OCI-LY7 (cell line): Measurements from ENCODE around the gene BTG4. TPM values are rescaled to one million over a fixed set of nuclear protein-coding genes. Genes with fewer than 3 reads are reported as not detected.

ENCODE experiments used
- Bru-seq: library from RNA; stranded (reverse); fragments of 400-500 nt; gene quantifications from one replicate; lab custom pipeline; 2021; lab: Mats Ljungman, UMichigan
- BruChase-seq, 2 experiments: library from RNA; stranded (reverse); fragments of 400-500 nt; gene quantifications; one replicate each; lab custom pipeline; 2021; lab: Mats Ljungman, UMichigan
- BruUV-seq: library from RNA; stranded (reverse); fragments of 400-500 nt; replicated peaks from 2 replicates; lab custom pipeline; 2021; lab: Mats Ljungman, UMichigan
- CTCF ChIA-PET: fragments of 300-600 bp; sonication (Branson Sonifier 250); formaldehyde crosslinking; loops from one replicate; lab custom pipeline; 2022; ENCODE audit warnings: antibody characterized with exemption; ENCODE audit not compliant: unreplicated experiment; lab: Charles Lee
- POLR2A ChIA-PET: fragments of 300-600 bp; sonication (Branson Sonifier 250); formaldehyde crosslinking; loops from one replicate; lab custom pipeline; 2022; ENCODE audit warnings: antibody characterized with exemption; lab: Charles Lee
- DNase-seq: peaks from one replicate; pipeline ENCODE4 v3.0.0-alpha.2; 2015; ENCODE audit warnings: low spot score
- H2AFZ ChIP-seq: fragments of 200-600 bp; sonication (generic), shearing (Covaris generic); 2 replicates; pipeline ENCODE4 v1.6.1; 2014; ENCODE audit warnings: mild to moderate bottlenecking, antibody characterized with exemption, low read length, moderate library complexity
- H3K27ac ChIP-seq: fragments of 200-600 bp; sonication (generic); 2 replicates; pipeline ENCODE4 v1.5.1; 2014; ENCODE audit warnings: mixed run types, low read depth, mild to moderate bottlenecking, moderate library complexity, low read length, inconsistent platforms; ENCODE audit not compliant: poor library complexity, severe bottlenecking
- H3K36me3 ChIP-seq: fragments of 200-600 bp; sonication (generic); 2 replicates; pipeline ENCODE4 v1.6.1; 2014; ENCODE audit warnings: mild to moderate bottlenecking, antibody characterized with exemption, low read length, moderate library complexity, mixed read lengths; ENCODE audit not compliant: insufficient read depth
- H3K4me1 ChIP-seq: fragments of 200-600 bp; sonication (generic); 2 replicates; pipeline ENCODE4 v1.5.1; 2014; ENCODE audit warnings: mild to moderate bottlenecking, low read length; ENCODE audit not compliant: insufficient read depth, poor library complexity, severe bottlenecking
- H3K4me2 ChIP-seq: fragments of 200-600 bp; sonication (generic); 2 replicates; pipeline ENCODE4 v1.6.1; 2014; ENCODE audit warnings: mild to moderate bottlenecking, low read length
- H3K4me3 ChIP-seq: fragments of 200-600 bp; sonication (generic); 2 replicates; pipeline ENCODE4 v1.5.1; 2014; ENCODE audit warnings: mild to moderate bottlenecking, low read depth, low read length; ENCODE audit not compliant: poor library complexity, severe bottlenecking
- H3K79me2 ChIP-seq: fragments of 200-600 bp; sonication (generic); 2 replicates; pipeline ENCODE4 v1.6.1; 2016; ENCODE audit warnings: low read depth, mild to moderate bottlenecking, low read length, moderate library complexity, mixed read lengths; ENCODE audit not compliant: insufficient read depth
- H3K9me2 ChIP-seq: fragments of 200-600 bp; sonication (generic); 2 replicates; pipeline ENCODE4 v1.6.1; 2016; ENCODE audit warnings: mild to moderate bottlenecking, low read length, mixed read lengths; ENCODE audit not compliant: insufficient read depth
- H3K9me3 ChIP-seq: fragments of 200-600 bp; sonication (generic); 2 replicates; pipeline ENCODE4 v1.6.1; 2014; ENCODE audit warnings: mild to moderate bottlenecking, mixed run types, low read length, mixed read lengths
- H4K20me1 ChIP-seq: fragments of 200-600 bp; sonication (generic); 2 replicates; pipeline ENCODE4 v1.6.1; 2014; ENCODE audit warnings: mild to moderate bottlenecking, antibody characterized with exemption, low read length, moderate library complexity, mixed read lengths; ENCODE audit not compliant: insufficient read depth
- EZH2phosphoT487 ChIP-seq: fragments of 200-600 bp; sonication (generic); IDR thresholded peaks from 2 replicates; pipeline ENCODE4 v1.6.1; 2018; ENCODE audit warnings: low read depth, borderline replicate concordance, mild to moderate bottlenecking, mixed run types, antibody characterized with exemption, low read length, moderate library complexity, mixed read lengths
- intact Hi-C: fragments of 100-400 bp; cut with micrococcal nuclease; formaldehyde crosslinking; loops from one replicate; pipeline ENCODE4 v1.10.0; 2022; ENCODE audit not compliant: unreplicated experiment
- long read RNA-seq: library from polyadenylated mRNA; stranded (forward); transcript quantifications from one replicate; pipeline ENCODE4 v2.0.0, GENCODE V29; 2022
- total RNA-seq, 2 experiments: library from RNA; depleted of rRNA in 1 of 2; stranded (reverse); fragments of >200 nt in 1 of 2; shearing (Covaris generic) in 1 of 2; gene quantifications; 2 replicates each; pipeline ENCODE4 v1.2.3, GENCODE V29; 2014 to 2022
- TF ChIP-seq, protein P1 (sequence below): fragments of 200-600 bp; sonication (generic); conservative IDR thresholded peaks from 2 replicates; pipeline ENCODE4 v1.5.1; 2014; ENCODE audit warnings: mild to moderate bottlenecking, antibody characterized with exemption, low read length, moderate library complexity, mixed read lengths

BTG4 gene
- total RNA-seq (2014; rRNA removed; shearing (Covaris generic)) (not detected in 2 replicates), total RNA-seq (2022) (not detected in 2 replicates), Bru-seq, nascent RNA (percentile 8 among the genes with signal in this experiment), BruChase-seq, experiment 1, labeled RNA remaining after a 6-hour chase (percentile 8 among the genes with signal in this experiment), BruChase-seq, experiment 2, labeled RNA remaining after a 2-hour chase (percentile 10 among the genes with signal in this experiment)
- long read RNA-seq, result 0 reads

DNA sequence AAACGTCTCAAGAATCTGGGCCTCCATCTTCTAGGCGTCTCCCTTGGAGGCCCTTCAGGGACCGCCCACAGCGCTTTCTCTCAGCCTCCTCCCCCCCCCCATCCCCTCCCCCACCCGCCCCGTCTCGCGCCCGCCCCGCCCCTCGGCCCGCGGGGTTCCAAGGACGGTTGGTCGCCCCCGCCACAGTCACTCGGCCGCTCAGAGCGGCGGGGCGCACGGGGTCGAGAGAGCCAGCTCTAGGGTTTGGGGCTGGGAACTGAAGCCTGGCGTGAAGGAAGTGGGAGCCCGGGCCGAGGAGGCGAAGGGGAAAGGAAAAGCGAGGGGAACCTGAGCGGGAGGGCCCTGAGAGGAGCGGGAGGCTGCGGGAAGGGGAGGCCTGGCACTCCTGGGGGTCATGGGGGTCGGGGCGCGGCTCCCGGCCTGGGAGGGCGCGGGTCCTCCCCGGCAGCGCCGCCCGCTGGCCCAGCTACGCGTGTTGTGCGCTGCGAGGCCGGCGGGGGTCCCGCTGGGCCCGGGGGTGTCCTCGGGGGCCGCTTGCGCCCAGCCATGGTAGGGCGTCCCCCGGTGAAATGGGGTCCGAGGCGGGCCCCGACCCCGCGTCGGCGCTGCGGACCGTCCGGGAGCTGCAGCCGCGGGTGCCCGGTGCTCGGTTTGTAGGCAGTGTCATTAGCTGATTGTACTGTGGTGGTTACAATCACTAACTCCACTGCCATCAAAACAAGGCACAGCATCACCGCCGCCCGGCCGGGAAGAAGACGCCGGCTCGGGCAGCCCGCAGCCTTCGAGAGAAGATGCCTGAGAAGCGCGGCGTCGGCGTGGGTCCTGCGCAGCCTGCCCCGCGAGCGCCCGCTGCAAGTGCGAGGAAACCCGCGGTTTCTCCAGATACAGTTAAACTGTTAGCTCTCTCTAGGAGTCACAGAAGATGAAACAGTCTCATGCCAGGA is at the start of gene BTG4:
Gene BTG4 (minus strand): TSS at position 91 of the 944 bp plus-strand sequence. CDS start 13,610 bp downstream, outside the sequence.
- H3K36me3 ChIP-seq, result no peaks in the 10 kb centered on the region
- ChIA-PET CTCF (interaction anchor here (0.5 to 1.1 kb wide), 2 partner anchors 22 to 1034 kb away, joined by 3 read pairs; no protein-coding TSS in a partner anchor), POLR2A (no interaction called here)
- H2AFZ ChIP-seq, result no peak within 1 kb of the TSS
- H4K20me1 ChIP-seq, result no peaks in the 10 kb centered on the region
- no peak within 1 kb of the TSS for H3K4me3 ChIP-seq
- intact Hi-C loops, result no loop called here
- no peaks in the 10 kb centered on the region for H3K79me2 ChIP-seq
- BruUV-seq, result no TSS peak
- no peak for DNase-seq
- TF ChIP-seq EZH2phosphoT487, result no peak
- TF ChIP-seq, protein P1, sequence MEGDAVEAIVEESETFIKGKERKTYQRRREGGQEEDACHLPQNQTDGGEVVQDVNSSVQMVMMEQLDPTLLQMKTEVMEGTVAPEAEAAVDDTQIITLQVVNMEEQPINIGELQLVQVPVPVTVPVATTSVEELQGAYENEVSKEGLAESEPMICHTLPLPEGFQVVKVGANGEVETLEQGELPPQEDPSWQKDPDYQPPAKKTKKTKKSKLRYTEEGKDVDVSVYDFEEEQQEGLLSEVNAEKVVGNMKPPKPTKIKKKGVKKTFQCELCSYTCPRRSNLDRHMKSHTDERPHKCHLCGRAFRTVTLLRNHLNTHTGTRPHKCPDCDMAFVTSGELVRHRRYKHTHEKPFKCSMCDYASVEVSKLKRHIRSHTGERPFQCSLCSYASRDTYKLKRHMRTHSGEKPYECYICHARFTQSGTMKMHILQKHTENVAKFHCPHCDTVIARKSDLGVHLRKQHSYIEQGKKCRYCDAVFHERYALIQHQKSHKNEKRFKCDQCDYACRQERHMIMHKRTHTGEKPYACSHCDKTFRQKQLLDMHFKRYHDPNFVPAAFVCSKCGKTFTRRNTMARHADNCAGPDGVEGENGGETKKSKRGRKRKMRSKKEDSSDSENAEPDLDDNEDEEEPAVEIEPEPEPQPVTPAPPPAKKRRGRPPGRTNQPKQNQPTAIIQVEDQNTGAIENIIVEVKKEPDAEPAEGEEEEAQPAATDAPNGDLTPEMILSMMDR, result no peak
- no peaks in the 10 kb centered on the region for H3K9me2 ChIP-seq
- H3K9me3 ChIP-seq, result no peaks in the 10 kb centered on the region
- H3K4me2 ChIP-seq, result no peak within 1 kb of the TSS; the same call in 1 of the 2 replicates
- no peak within 1 kb of the TSS for H3K27ac ChIP-seq
- no peaks in the 10 kb centered on the region for H3K4me1 ChIP-seq

GRCh38 chr11:111561791-111562325 is 49.7 kb upstream of the BTG4 start:
- Histone ChIP-seq H3K27ac (no peak overlapping the region), H3K9me3 (0 out of 2 replicates have a peak, but pooled peaks cover 3% of the 10 kb centered on the region), H3K36me3 (no peaks in the 10 kb centered on the region), H3K9me2 (no peaks in the 10 kb centered on the region), H3K4me3 (no peak overlapping the region), H3K4me2 (no peak overlapping the region), H4K20me1 (no peaks in the 10 kb centered on the region), H2AFZ (no peak overlapping the region; the same call in 1 of the 2 replicates), H3K79me2 (no peaks in the 10 kb centered on the region), H3K4me1 (no peaks in the 10 kb centered on the region)
- intact Hi-C loops, result no loop called here
- POLR2A ChIA-PET, result interaction anchor here (0.8 to 2.8 kb wide), 6 partner anchors 10 to 207 kb away, joined by 3 to 10 read pairs (median 4); no protein-coding TSS in a partner anchor
- no peak for DNase-seq
- BruUV-seq, result no TSS peak
- no peak for TF ChIP-seq EZH2phosphoT487
- TF ChIP-seq, protein P1, result no peak
- CTCF ChIA-PET, result no interaction called here
